Measurements from ENCODE around the gene NOX3.
"Not testable (repeated sequence)": the region's sequence is repeated elsewhere in the genome, so short reads cannot be mapped to it uniquely, and the experiment has no call there.

The NOX3 gene

GRCh38 chr6:155470979-155471616 lies 15.5 kb upstream of the NOX3 start:
- DNase-seq (ENCODE audit: low spot score), result not testable (repeated sequence)

- not testable (repeated sequence) for DNase-seq (ENCODE audit: low spot score)
Observed at GRCh38 chr6:155468543-155468942, 12.9 kb upstream of the NOX3 start.

- DNase-seq (ENCODE audit: low spot score), result no peak
Observed at GRCh38 chr6:155466539-155466938, 10.9 kb upstream of the NOX3 start.

DNA sequence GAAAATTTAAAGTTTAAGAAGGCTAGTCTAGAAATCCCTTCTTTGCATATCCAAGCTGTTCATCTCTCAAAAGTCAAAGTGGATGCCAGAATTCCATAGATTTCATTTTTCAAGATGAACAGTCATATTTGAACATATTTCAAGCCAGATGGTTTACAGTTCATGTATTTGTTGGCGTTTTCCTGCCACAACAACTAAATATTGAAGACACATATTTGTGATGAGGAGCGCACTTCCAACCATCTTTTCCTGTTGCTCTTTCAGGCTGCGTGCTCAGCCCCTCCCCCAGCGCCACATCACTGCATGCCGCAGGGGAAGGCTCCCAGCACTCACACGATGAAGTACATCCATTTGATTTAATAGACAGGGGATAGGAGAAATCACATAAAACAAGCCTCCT lies 5.9 kb upstream of the NOX3 start:
- DNase-seq (ENCODE audit: low spot score), result no peak

- DNase-seq (ENCODE audit: low spot score), result no peak
Observed at GRCh38 chr6:155454471-155454870, 1.2 kb downstream of the NOX3 start.

DNA sequence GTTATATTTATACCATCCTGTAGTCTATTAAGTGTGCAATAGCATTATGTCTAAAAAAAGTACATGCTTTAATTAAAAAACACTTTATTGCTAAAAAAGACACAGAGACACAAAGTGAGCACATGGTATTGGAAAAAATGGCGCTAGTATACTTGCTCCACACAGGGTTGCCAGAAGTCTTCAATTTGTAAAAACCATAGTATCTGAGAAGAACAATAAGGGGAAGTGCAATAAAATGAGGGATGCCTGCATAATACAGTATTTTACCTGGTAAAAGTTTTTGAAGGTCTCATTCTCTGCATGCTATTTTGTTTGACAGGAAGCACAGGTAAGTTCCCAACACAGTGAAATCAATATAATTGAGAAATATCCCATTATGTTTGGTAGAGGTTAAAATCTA lies 1.6 kb downstream of the NOX3 start:
- DNase-seq (ENCODE audit: low spot score), result no peak

GRCh38 chr6:155452576-155452975 lies 3.1 kb downstream of the NOX3 start:
- DNase-seq (ENCODE audit: low spot score), result no peak

DNA sequence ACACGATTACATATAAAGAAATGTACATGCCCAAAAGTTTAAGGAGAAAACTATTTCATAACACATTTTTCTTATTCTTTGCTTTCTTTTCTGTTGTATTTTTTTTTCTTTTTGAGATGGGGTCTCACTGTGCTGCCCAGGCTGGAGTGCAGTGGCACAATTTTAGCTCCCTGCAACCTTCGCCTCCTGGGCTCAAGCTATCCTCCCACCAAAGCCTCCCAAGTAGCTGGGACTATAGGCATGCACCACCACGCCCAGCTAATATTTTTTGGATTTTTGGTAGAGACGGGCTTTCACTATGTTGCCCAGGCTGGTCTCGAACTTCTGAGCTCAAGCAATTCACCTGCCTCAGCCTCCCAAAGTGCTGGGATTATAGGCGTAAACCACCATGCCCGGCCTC lies 4.1 kb downstream of the NOX3 start:
- not testable (repeated sequence) for DNase-seq (ENCODE audit: low spot score)

GRCh38 chr6:155450240-155450581 lies 5.4 kb downstream of the NOX3 start:
- DNase-seq (ENCODE audit: low spot score), result no peak

- DNase-seq (ENCODE audit: low spot score), result peak; percentile 18
Observed at GRCh38 chr6:155449450-155450239, 6.0 kb downstream of the NOX3 start.

GRCh38 chr6:155448668-155449449 lies 6.8 kb downstream of the NOX3 start:
- DNase-seq (ENCODE audit: low spot score), result no peak

GRCh38 chr6:155447949-155448348 lies 7.7 kb downstream of the NOX3 start:
- no peak for DNase-seq (ENCODE audit: low spot score)

DNA sequence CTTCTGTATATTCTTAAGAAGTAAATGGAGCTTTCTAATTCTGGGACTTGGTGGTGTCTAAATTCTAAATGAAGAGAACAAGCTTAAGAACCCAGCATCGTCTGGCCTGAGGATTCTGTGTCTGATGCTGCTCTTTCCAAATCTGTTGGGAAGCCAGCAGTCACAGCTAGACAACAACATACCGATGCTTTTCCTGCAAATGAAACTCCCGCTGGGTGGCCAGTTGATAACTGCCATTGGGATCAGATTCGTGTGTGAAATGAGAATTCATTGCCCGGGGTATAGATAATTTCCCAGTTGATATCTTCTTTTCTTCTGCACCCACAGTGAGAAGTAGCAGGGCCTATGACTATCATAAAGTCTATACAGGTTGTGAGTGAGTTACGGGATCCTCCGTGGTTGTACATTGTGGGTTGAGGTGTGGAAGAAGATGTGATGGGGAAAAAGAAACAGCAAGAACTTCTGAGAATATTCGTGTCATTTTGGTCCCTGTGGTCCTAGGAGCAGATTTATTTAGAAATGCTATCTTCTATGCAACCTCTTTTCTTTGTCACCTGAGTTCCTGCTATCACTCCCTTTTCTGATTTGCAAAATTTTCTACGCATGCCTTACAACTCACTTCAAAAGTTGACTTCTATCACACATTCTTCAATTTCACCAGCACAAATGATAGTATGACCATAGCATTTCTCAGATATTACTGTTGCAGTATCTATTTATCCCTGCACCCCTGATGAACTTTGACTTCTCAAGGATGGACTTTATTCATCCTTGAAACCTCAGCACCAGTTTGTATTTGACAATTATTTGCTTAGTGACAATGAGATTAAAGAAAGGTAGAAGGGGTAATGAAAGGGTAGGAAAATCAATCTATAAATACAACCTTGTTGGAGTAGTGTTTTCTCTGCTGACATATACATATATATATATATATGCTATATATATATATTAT lies 10.4 kb downstream of the NOX3 start:
- no peak for DNase-seq (ENCODE audit: low spot score)

- peak; percentile 82 for DNase-seq (ENCODE audit: low spot score)
Observed at GRCh38 chr6:155444120-155444917, 11.3 kb downstream of the NOX3 start.

- DNase-seq (ENCODE audit: low spot score), result no peak
Observed at GRCh38 chr6:155443168-155443567, 12.5 kb downstream of the NOX3 start.

GRCh38 chr6:155442562-155442961 lies 13.1 kb downstream of the NOX3 start:
- DNase-seq (ENCODE audit: low spot score), result no peak

DNA sequence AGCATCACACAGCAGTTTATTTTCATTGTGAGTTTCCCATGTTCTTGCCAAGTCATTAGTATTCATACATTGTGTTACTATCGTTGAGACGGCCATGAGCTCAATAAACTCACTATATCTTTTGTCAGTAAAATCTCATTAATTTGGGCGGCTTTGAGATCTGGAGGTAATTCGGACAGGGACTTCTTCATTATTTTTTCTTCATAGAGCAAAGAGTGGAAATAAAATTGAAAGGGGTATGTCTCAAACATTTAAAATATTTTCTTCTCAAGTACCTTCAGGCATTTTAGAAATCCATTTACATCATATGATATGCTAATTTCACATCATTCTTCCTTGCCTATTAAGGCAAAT lies 14.6 kb downstream of the NOX3 start:
- no peak for DNase-seq (ENCODE audit: low spot score)

DNA sequence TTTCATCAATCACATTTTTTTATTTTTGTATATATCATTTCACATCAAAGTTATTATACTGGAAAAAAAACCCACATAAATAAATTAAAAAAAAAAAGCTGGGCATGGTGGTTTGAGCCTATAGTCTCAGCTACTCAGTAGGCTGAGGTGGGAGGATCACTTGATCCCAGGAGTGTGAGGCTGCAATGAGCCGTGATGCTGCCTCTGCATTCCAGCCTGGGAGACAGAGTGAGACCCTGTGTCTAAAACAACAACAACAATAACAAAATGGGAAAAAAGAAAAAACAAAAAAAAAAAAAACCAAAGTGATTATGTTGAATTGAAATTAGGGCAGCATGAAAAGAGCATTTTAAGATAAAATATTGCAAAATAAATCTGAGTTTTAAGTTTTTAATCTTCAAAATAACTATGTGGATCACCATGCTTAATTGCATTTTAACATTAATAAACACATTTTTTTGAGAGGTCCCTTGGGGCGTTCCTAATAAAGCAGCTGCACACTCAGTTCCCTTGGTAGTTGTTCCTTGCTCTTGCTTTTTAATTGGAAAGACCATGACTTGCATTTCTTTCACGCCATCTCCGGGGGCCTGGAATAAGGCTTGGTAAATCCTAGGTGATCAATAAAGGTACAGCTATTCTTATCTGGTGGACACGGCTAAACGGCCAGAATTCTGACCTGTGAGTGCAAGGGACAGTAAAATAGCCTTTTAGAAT lies 15.1 kb downstream of the NOX3 start:
- no peak for DNase-seq (ENCODE audit: low spot score)

DNA sequence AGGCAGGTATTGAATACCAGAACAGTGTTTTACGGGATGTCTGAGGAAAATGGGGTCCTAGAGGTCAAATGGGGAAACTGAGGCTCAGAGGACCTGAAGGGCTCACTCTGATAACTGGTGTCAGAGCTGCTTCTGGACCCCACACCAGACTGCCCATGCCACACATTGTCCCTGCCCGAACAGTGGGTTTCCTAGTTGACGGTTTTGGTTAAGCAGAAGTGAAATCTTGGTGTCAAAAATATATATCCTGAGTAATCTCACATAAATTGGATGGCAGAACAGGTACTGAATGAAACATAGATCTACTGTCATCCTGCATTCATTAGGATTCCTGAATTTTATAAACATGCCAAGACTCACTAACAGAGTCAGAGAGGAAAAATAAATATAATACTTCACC lies 16.3 kb downstream of the NOX3 start:
- DNase-seq (ENCODE audit: low spot score), result no peak

DNA sequence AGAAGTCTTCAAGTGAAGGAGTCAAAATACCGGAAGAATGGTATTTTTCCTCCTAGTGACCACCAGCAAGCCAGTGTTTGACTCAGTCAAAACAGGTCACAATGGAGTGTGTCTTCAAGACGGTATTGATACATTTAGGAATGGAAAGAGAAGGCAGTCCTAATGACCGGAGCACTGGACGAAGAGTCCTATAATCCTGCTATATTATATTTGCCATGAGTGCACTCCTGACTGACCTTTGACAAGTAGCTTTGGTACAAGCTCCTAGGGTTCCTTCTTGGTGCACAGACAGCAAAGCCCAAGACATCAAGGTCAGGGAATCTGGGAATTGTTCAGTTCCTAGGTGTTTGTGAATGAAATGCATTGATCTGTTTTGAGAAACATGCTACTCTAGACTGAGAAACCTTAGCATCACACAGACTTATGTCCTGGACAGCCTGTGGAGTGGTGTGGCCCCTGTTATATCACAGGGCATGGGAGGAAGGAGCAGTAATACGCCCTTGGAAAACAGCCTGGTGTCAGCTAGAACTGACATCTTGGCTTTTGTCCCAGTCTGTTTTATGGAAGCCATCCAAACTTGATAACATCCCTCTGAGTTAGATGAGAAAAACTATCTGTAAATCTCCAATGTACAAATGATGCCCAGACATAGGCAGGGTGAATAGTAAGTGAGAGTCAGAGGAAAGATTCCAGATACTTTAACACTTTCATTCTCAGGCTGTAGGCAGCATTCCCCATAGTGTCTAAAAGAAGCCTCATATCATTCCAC lies 18.5 kb downstream of the NOX3 start:
- DNase-seq (ENCODE audit: low spot score), result no peak
